Measurements from ENCODE around the gene ASH1L. TPM values are rescaled to one million over a fixed set of nuclear protein-coding genes. Genes with fewer than 3 reads are reported as not detected.

ASH1L gene
- total RNA-seq, 1 donor from 2014 or later: 46.6 TPM

DNA sequence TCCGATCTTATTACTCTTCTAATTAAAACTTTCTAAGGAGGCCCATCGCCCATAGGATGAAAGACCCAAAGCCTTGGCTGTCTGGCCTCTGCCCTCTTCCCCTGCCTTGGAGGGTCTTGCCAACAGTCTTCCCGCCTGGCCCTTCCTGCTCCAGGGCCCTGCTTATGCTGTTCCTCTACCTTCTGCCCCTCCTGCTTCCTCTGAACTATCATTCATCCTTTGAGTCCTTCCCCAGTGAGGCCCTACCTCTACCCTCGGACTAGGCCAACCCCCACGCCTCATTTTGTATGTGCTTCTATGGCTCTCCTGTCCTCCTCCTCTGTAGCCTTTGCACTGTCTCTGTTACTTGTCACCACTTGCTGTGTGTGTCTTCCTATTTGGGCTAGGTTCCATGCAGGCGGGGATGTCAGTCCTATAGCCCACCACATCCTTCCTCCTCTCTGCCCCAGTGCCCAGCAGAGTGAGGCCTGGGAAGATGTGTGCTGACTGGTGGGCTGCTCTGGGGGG lies 236.5 kb downstream of the ASH1L start:
- DNase-seq: no peak

- DNase-seq: no peak
These were observed 237.1 kb downstream of the ASH1L start for GRCh38 chr1:155325603-155325893.

- no peak for DNase-seq
These were observed 237.6 kb downstream of the ASH1L start for GRCh38 chr1:155324717-155325602.

DNA sequence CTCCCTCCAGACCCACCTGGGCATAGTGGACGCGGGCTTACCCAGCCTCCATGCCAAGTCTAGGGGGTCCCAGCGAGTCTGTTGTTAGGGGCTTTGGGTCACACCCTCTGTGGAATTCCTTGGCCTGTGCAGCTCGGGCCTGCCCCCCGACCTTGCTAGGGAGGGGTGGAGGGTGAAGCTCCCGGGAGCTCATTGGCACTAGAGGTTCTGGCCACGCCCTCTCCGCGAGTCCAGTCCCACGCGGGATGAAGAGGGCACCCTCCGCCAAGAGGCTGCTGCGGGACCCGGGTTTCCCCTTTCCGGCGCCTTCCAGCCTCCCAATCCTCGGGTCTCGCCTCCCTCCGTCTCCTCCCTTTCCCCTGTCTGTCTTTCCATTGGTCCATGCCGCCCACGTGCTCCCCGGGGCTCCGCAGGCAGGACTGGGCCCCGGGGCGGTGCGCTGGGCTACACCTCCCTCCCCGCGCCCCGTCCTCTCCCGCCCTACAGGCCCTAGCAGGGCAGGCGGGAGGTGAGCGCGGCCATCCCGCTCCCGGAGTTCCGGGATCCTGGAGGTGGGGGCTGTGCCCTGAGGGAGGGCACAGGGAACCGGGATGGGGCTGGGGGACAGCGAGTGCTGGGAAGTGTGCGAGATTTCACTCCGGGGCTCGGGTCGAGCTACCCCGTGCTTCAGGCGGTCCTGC lies 238.4 kb downstream of the ASH1L start:
- peak; percentile 95 for DNase-seq

DNA sequence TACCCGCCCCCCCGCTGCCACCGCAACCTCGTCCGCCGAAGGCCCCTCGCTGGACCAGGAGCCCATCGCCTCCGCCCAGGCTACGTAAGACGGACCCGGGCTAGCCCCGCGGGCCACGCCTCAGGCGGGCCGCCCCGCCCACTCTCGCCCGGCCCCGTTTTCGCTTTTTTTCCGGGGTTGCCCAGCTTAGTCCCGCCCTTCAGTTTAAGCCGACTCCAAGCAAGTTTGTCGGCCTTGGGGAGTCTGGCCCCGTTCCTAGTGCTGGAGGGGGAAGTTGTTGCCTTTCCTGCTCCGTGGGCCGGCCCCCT lies 238.9 kb downstream of the ASH1L start:
- peak; percentile 75 for DNase-seq

- DNase-seq: peak; percentile 82
These were observed 239.5 kb downstream of the ASH1L start for GRCh38 chr1:155322953-155323728.

- DNase-seq: no peak
These were observed 240.0 kb downstream of the ASH1L start for GRCh38 chr1:155322571-155322952.

- no peak for DNase-seq
These were observed 240.7 kb downstream of the ASH1L start for GRCh38 chr1:155321639-155322503.

DNA sequence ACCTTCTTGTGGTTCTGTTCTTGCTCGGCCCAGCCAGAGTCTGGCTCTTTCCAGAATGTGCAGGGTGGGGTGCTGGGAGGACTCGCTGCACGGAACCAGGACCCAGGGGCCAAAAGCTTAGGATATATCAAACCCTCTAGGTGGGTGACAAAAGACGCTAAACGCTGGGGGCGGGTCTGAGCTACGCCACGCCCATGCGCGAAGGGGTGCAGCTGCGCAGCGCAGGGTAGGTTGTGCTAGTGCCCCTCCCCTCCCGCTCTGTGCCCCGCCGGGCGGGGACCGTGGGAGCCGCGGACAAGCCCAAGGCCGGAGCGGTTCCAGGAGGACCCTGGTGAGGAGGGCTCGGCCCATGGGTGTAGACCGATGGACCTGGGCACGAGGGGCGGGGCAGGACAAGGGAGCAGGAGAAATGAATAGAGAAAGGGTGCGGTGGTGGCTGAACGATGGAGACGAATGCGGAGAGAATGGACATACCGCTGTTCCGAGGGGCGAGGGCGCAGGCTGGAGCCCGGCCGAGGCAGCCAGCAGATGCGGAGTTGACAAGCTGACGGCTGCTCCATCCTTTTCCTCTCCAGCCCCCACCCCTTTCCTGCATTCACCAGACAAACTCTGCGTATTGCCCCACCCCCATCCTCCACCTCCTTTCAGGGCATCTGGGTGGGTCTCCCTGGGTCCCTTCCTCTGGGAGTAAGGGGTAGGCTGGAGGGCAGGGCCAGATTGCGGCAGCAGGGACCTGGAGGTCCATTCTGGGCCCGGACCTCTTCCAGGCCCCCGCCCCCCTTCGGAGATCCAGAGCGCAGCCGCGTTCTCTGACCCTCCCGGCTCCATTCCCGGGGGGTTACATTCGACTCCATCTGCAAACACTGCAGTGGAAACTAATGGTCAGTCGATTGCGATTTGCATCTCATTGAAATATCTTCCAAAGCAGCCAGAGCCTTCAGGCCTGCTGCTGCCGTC lies 241.7 kb downstream of the ASH1L start, which contains the start of gene RUSC1:
Gene RUSC1 (plus strand): TSS at position 234 of the 957 bp plus-strand sequence. CDS start 880 bp downstream, outside the sequence.
- DNase-seq: peak; percentile 75

DNA sequence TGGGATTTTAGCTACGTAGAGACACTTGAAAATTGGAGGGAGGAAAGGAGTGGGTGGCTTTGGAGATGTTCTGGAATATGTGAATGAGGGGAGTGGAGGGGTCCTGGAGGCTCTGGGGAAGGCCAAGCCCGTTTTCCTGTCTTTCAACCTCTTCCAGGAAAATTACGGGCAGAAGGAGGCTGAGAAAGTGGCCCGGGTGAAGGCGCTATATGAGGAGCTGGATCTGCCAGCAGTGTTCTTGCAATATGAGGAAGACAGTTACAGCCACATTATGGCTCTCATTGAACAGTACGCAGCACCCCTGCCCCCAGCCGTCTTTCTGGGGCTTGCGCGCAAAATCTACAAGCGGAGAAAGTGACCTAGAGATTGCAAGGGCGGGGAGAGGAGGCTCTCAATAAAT lies 242.4 kb downstream of the ASH1L start:
- DNase-seq: no peak

GRCh38 chr1:155319536-155319935 lies 243.1 kb downstream of the ASH1L start:
- DNase-seq: no peak

GRCh38 chr1:155318082-155318481 lies 244.5 kb downstream of the ASH1L start:
- no peak for DNase-seq

- DNase-seq: no peak
These were observed 245.7 kb downstream of the ASH1L start for GRCh38 chr1:155316922-155317321.

- no peak for DNase-seq
These were observed 249.3 kb downstream of the ASH1L start for GRCh38 chr1:155313261-155313660.

DNA sequence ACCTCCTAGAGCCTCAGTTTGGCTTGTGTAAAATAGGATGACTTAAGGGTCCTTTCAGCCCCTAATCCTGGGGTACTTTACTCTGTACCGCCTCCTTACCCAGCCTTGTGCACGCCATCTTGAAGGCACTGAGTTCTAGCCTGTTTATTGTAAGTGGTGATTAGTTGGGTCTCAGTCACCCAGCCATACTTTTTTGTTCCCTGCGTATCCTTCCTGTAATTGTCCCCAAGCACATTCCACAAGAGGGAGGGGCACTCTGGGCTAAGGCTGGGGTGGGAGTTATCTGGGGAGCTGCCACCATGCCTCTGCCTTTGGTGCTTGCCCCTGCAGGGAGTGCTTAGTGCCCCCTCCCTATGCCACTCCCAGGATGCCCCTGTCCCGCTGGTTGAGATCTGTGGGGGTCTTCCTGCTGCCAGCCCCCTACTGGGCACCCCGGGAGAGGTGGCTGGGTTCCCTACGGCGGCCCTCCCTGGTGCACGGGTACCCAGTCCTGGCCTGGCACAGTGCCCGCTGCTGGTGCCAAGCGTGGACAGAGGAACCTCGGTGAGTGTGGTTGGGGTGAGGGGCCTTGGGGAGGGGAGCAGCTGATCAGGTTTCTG lies 253.1 kb downstream of the ASH1L start:
- DNase-seq: no peak

DNA sequence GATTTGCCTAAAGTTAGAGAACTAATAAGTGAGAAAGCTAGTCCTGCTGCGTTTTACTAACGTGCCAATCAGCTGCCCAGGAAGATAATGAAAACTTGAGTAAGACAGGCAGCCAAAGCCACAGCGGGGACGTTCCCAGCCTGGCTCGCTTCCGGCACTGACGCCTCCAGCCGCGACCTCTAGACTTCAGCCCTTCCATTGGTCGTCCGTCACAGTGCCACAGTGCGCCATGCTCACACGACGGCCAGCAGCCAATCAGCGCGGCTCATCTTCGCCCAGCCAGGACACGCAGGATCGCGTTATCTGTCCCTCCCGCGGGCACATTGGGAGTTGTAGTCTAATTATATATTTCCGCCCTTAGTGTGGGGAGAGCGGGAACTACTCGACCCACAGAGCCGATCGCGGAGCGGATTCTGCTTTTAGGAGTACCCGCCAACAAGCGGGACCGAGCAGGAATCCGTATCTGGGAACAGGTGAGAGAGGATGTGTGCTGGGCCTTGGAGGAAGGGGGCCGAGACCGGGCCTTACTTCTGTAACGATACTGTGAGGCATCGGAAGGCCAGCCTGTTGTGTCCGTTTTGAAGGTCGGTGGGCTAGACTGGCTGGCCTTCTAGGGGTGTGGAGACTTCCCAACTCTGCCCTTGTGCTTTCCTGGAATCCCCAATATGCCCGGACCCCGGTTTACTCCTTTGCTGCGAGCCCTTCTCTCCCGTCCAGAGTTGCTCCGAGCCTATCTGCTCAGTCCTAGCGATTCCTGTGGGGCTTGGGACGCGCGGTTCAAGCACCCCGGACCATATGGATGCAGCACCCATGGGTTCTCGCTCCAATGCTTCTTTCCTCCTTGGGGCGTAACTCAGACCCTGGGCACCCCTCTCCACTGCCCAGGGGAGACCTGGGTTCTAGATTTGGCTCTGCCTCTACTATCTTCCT lies 253.8 kb downstream of the ASH1L start, which contains the start of gene FDPS:
Gene FDPS (plus strand): TSS at position 374 of the 930 bp plus-strand sequence. CDS start 924 bp downstream, outside the sequence.
- peak; percentile 99 for DNase-seq

GRCh38 chr1:155307247-155307740 lies 255.3 kb downstream of the ASH1L start:
- peak; percentile 32 for DNase-seq

GRCh38 chr1:155305881-155306391 lies 256.7 kb downstream of the ASH1L start:
- no peak for DNase-seq
